HG02610 (cell line): ENCODE measurements around the gene LUM.
"Not testable (repeated sequence)": the region's sequence is repeated elsewhere in the genome, so short reads cannot be mapped to it uniquely, and the experiment has no call there.

Experiments used
- ATAC-seq: cut with Tn5 transposase; IDR thresholded peaks from one replicate; pipeline ENCODE4 v1.9.1; 2021; ENCODE audit warnings: mild to moderate bottlenecking, moderate library complexity; ENCODE audit not compliant: unreplicated experiment

Gene LUM

GRCh38 chr12:91110311-91110924 is 876 bp downstream of the LUM start:
- no peak for ATAC-seq

GRCh38 chr12:91109581-91110310 is 1.5 kb downstream of the LUM start:
- no peak for ATAC-seq

- peak; percentile 81 for ATAC-seq
Measured at GRCh38 chr12:91109148-91109564, 2.1 kb downstream of the LUM start.

- no peak for ATAC-seq
Measured at GRCh38 chr12:91108196-91108755, 3.0 kb downstream of the LUM start.

GRCh38 chr12:91106283-91106682 is 5.0 kb downstream of the LUM start:
- no peak for ATAC-seq

DNA sequence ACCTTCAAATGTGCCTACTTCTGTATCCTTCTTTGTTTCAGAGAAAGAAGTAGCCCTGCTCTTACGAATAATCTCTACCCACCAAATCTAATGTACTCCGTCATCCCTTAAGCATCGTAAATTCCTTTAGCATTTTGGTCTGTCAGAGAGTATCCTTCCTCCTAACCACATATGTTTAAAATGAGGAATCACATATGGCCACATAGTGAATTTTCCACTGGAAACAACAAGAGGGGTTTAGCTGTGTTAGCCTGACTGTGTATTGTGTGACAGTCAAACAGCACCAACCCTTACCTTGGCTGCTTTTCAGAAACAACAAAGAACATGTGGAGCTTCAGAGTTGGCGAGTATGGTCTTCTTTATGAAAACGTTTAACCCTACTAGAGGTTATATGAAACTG is 5.5 kb downstream of the LUM start:
- no peak for ATAC-seq

- ATAC-seq = no peak
Measured at GRCh38 chr12:91104812-91105466, 6.4 kb downstream of the LUM start.

GRCh38 chr12:91103624-91104023 is 7.7 kb downstream of the LUM start:
- ATAC-seq = no peak

DNA sequence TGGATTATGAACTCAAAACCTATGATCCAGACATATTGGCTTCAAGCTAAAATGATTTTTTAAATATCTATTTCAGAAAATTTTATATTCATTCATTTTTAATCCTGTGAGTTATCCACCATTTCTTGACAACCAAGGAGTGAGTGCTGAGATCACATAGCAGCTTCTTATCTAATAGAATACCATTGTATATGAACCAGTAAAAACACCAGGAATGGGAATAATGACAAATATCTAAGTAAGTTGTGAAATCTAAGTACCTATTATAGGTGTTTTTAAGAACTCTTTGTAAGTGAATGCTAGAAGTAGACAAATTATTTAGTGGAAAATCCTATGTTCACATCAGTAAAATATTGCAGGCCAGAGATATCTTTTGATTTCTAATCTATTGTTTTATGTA is 8.2 kb downstream of the LUM start:
- no peak for ATAC-seq

DNA sequence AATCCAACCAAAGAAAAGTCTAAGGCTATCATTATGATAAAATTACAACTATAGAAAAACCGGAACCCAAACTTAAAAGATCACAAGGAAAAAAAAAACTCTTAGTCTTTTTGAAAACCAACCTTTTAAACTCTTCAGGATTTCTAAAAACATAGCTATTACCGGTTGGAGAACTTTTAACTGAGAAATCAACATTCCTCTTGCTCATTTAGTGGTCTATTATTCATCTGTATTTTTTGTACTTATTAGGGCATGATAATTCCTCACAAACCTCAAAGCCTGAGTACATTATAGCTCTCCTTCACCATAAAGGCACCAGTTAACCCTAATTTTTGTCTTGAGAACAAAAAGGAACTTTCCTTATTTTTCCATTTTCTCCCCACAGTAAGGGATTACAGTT is 10.4 kb downstream of the LUM start:
- ATAC-seq = no peak

DNA sequence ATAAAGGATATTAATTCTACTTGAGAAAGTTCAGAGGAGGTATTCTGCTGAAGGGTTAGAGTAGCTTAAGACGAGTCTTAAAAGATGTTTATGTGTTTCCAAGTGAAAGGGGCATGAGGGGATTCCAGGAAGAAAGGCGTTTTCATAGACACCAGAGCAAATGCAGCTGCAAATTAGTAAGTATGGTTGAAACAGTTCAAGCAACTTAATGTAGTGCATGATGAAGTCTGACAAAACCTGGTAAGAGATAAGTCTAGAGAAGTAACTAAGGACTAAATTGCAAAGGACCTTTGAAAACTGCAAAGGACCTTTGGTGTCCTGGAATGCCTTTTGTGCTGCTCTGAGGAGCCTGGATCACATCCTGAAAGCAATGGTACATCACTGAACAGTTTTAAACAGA is 11.5 kb downstream of the LUM start:
- no peak for ATAC-seq

DNA sequence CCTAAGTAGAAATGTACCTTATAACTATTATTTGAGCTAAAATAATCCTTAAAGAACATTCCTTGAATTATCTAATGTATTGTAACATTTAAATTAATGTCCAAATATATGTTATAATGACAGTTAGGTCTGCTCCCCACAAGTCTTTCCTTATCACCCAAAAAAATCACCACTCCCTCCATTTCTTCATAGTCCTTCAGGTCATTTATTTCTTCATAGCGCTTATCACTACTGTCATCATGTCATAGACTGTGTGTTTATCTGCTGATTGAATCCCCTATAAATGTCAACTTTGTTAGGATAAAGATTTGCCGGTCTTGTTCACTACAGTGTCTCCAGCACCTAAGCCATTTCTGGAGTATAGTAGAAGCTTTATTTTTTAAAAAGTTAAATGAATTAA is 12.0 kb downstream of the LUM start:
- ATAC-seq = no peak

- no peak for ATAC-seq
Measured at GRCh38 chr12:91098941-91099340, 12.4 kb downstream of the LUM start.

DNA sequence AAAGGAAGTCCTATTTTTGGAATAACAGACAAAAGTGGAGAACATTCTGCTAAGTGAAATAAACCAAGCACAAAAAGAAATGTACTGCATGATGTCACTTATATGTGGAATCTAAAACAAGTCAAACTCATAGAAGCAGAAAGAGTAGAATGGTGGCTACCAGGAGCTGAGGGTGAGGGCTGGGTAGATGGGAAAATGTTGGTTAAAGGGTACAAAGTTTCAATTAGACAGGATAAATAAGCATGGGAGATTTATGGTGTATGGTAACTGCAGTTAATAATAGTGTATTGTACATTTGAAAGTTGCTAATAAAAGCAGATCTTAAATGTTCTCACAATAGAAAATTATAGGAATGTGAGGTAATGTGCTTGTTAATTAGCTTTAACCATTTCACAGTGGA is 12.8 kb downstream of the LUM start:
- no peak for ATAC-seq

DNA sequence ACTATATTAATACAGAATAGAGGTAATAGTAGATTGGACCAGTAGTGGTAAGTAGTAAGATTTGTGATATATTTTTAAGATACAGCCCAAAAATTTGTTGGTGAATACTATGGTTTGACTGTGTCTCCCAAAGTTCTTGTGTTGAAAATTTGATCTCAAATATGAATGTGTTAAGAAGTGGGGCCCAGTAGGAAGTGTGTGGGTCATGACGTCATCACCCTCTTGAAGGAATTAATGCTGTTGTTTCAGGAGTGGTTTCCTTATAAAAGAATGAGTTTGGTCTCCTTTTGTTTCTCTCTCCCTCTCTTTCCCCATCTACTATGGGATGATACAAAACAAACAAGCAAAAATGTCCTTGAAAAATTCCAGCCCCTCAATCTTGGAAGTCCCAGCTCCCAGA is 16.3 kb downstream of the LUM start:
- ATAC-seq = no peak

DNA sequence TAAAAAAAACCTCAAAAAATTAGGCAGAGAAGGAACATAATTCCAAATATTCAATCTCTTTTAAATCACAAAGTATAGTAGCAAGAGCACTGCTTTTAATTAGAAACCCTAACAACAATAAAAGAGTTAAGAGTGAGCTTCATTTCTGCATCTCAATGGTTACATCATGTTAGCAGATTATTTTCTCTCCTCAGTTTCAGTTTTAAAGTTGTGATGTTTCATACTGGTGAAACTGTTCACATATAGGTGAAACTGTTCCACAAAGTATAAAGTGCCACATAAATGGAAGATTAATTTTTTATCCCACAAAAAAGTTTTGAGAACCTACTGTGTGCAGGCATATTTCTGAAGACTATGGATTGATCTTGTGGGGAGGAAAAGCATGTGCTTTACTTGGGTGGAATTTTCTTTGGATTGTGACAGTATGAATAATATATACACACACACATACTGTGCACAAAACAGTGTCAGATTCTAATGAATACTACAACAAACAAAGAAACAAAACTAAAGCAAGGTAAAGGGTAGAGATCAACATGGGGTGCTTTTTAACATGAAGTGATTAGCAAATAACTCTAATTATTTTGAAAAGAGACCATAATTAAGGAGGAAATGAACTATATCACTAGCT is 17.1 kb downstream of the LUM start:
- ATAC-seq = no peak

GRCh38 chr12:91093341-91093740 is 18.0 kb downstream of the LUM start:
- no peak for ATAC-seq

GRCh38 chr12:91091916-91092715 is 19.2 kb downstream of the LUM start:
- ATAC-seq = no peak

DNA sequence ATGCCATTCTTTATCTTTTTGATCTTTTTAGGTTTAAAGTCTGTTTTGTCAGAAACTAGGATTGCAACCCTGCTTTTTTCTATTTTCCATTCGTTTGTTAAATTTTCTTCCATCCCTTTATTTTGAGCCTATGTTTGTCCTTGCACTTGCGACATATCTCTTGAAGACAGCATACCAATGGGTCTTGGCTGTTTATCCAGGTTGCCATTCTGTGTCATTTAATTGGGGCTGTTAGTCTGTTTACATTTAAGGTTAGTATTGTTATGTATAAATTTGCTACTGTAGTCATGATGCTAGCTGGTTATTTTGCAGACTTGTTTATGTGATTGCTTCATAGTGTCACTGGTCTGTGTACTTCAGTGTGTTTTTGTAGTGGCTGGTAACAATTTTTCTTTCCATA is 21.3 kb downstream of the LUM start:
- ATAC-seq = not testable (repeated sequence)

- no peak for ATAC-seq
Measured at GRCh38 chr12:91080041-91080440, 31.3 kb downstream of the LUM start.

GRCh38 chr12:91078501-91078900 is 32.8 kb downstream of the LUM start:
- ATAC-seq = no peak
